Left colon (tissue), 2 donors: ENCODE data around the gene MED29. TPM values are rescaled to one million over a fixed set of nuclear protein-coding genes. Genes with fewer than 3 reads are reported as not detected.

Experiments
- ATAC-seq: fragments of 200-7000 bp; cut with Tn5 transposase; one replicate; pipeline ENCODE4 v1.9.1; 2020; ENCODE audit warnings: mild to moderate bottlenecking, moderate library complexity
- DNase-seq, 2 donors: peaks; one replicate each; pipeline ENCODE4 v3.0.0-alpha.2; 2020
- intact Hi-C, 2 donors: fragments of 100-400 bp; cut with DNase I in 1 of 2; cut with micrococcal nuclease in 1 of 2; formaldehyde crosslinking; loops; one replicate each; pipeline versions ENCODE4 v1.11.2 to v1.14.0; 2022; cut with DNase I, micrococcal nuclease
- microRNA-seq, 2 donors: library from miRNA; unstranded; fragments of <30 nt; microRNA quantifications; one replicate each; pipeline versions ENCODE4 v1.1.0 to v1.2.0, GENCODE V29; 2020
- total RNA-seq, 2 donors: library from RNA; stranded (reverse); fragmentation: NEBNext Ultra II Directional; extraction: Animal tissue kit (Norgen Biotek cat#: 25700); gene quantifications; one replicate each; pipeline ENCODE4 v1.2.1, GENCODE V29; 2021
- donor health status: DM: no; HTN: no; CAD: no.
- donor health status: DM: yes; HTN: yes; CAD: no.

MED29 gene
- total RNA-seq, 2 donors from 2014 or later: 30.4 to 32.4 TPM

DNA sequence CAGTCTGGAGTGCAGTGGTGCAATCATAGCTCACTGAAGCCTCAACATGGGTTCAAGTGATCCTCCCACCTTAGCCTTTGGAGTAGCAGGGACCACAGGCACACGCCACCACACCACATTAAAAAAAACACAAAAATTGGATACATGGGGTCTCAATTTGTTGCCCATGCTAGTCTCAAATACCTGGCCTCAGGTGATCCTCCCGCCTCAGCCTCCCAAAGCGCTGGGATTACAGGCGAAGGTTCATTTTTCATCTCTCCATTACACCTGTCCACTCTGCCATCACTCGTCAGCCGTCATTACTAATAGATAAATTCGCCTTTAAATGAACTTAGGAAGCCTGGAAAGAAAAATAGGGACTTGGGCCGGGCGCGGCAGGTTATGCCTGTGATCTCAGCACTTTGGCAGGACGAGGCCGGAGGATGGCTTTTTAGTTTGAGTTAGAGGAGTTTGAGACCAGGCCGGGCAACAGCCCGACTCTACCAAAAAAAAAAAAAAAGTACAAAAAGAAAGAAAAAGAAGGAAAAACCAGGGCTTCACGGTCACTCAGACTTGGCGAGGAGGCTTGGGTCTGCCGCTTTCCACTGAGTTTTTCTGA, 53.5 kb downstream of the MED29 start:
- ATAC-seq: peak; percentile 14
- peak in 1 of 2 donors; percentile 31 for DNase-seq
- intact Hi-C loops: loop anchor here in 1 of 2 donors (10.0 kb wide), 1 partner anchor 90 kb away; the partner anchor contains the start of gene EID2B

DNA sequence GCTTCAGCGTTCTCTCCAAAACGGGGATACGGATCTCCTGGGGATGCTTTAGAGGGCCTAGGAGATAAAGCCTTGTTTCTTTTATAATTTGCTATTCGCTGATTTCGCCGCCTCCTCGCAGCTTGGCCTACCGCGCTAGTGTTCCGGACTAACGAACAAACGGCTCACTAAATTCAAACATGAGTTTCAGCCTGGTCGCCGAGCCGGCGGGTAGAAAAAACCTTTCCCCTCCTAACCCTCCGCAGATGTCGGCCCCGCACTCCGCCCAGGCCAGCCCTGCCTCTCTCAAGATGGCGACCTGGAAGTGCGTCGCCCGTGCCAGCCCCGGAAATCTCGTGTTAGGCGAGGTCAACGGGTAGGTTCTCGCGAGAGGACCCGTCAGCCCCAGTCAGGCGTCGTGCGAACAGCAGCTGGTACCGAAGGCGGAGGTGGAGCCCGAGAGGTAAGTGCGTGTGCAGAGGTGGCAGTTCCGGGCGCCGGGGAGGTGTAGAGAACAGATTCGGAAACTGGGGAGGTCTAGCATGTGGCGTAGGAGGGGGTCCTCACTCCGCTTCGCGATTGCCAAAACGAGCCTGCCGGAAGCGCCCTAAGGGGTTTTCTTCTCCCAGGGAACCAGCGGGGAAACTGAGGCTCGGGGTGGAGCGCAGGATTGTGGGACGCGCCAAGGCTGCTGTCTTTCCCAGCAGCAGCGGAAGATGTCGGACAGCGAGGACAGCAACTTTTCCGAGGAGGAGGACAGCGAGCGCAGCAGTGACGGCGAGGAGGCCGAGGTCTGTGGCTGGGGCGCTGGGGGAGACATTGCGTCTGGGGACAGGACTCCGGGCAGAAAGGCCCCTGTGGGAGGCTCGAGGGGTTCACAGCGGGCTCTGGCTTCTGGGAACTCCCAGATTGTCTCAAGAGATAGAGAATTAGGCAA, 54.3 kb downstream of the MED29 start, which contains the start of gene SUPT5H:
TSS of gene SUPT5H (plus strand) at position 387 of the 916 bp plus-strand sequence. CDS start at position 696, 309 bp downstream.
- intact Hi-C loops: loop anchor here in 1 of 2 donors (10.0 kb wide), 1 partner anchor 89 kb away; the partner anchor contains the start of gene EID2B

DNA sequence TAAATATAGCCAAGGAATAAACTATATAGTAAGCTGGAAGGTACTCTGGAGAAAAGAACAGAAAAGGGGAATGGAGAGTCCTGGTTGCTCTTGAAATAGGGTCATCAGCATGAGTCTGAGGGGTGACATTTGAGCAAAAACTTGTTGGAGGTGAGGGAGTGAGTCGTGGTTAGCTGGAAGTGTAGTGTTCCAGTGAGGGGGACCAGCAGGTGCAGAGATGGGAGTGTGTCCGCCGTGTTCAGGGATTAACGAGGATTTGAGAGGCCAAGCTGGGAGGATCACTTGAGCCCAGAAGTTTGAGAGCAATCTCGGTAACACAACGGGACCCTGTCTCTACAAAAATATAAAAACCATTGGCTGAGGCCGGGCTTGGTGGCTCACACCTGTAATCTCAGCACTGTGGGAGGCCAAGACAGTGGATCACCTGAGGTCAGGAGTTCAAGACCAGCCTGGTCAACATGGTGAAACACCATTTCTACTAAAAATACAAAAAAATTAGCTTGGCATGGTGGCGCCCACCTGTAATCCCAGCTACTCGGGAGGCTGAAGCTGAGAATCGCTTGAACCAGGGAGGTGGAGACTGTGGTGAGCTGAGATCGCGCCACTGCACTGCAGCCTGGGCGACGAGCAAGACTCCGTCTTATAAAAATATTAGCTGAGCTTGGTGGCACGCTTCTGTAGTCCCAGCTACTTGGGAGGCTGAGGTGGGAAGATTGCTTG, 55.3 kb downstream of the MED29 start:
- ATAC-seq: no peak
- intact Hi-C loops: loop anchor here in 1 of 2 donors (10.0 kb wide), 1 partner anchor 88 kb away; the partner anchor contains the start of gene EID2B

More for the DNA sequence above, 54.3 kb downstream of the MED29 start, which contains the start of gene SUPT5H:
- peak; percentile 98 for DNase-seq
- ATAC-seq: peak; percentile 96

DNA sequence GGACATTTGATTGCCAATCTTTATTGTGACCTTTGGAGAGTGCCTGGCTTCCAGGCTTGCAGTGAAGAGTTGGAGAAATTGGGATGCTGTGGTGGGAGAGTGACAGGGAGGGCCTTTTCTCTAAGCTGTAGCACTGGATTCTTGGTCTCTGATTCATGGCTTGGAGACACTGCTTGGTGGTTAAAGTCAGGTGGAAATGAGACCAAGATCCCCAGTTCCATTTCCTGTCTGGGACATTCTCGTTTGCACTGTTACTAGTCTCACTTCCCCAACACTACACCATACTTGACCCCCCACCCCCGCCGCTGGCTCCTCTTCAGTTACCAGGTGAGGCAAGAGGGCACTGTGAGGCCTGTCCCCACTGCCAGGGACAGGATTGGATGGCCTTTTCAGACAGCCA, 57.1 kb downstream of the MED29 start:
- DNase-seq: no peak
- intact Hi-C loops: loop anchor here in 1 of 2 donors (10.0 kb wide), 1 partner anchor 87 kb away; the partner anchor contains the start of gene EID2B
- ATAC-seq: no peak

More for the DNA sequence above, 55.3 kb downstream of the MED29 start:
- no peak for DNase-seq

DNA sequence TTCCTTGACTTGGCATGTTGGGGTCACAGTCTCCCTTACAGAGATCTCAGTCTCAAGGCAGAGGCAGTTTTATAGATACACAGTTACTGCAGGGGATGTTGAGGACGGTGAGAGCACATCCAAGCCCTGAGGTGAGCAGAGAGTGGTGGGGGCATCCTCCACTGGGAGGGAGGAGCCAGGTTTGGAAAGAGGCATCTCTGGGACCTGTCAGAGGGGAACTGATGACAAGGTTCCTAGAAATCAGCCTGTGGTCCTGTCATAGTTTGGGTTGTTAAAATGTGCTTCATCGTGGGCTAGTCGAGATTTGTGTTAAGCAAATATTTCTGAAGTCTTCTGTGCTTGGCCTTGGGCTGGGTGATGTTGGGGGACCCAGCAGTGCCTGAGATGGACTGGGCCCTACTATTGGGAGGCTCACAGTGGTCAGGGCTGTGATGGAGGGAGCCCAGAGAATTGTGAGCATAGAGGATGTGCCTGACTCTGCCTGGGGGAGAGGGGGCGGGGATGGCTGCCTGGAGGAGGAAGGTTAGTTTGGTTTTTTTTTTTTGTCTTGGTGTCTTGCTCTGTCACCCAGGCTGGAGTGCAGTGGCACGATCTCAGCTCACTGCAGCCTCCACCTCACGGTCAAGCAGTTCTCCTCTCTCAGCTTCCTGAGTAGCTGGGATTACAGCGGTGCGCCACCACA, 58.1 kb downstream of the MED29 start:
- ATAC-seq: no peak
- intact Hi-C loops: loop anchor here in 1 of 2 donors (10.0 kb wide), 1 partner anchor 86 kb away; the partner anchor contains the start of gene EID2B
- no peak for DNase-seq

Small RNA genes within 50 kb of the gene (microRNA-seq; reads per million reads assigned to microRNA genes)
- gene MIR4530: 2.1 to 4.1 reads per million in 2 donors

Other genes starting within 250 kb of the MED29 start
- not detected for gene NCCRP1, start 194.4 kb upstream of the MED29 start, total RNA-seq
- not detected for gene SYCN, start 187.1 kb upstream of the MED29 start, total RNA-seq
- gene IFNL3, start 146.4 kb upstream of the MED29 start, total RNA-seq: not detected
- not detected for gene IFNL4, start 142.5 kb upstream of the MED29 start, total RNA-seq
- gene IFNL2, start 123.0 kb upstream of the MED29 start, total RNA-seq: not detected
- not detected for gene IFNL1, start 95.0 kb upstream of the MED29 start, total RNA-seq
- under 1 TPM; 0.18 to 0.61 TPM for gene LRFN1, start 70.5 kb upstream of the MED29 start, total RNA-seq
- gene GMFG, start 55.3 kb upstream of the MED29 start, total RNA-seq: 10 to 100 TPM in 1 of 2 donors, 1 to 10 TPM in 1; 7.0 to 17.8 TPM
- gene SAMD4B, start 49.0 kb upstream of the MED29 start, total RNA-seq: 10 to 100 TPM; 65.2 to 72.2 TPM
- gene PAF1, start 272 bp upstream of the MED29 start, total RNA-seq: 10 to 100 TPM; 30.5 to 31.2 TPM
- gene ZFP36, start 15.5 kb downstream of the MED29 start, total RNA-seq: 100 to 1,000 TPM; 152 to 391 TPM
- 1 to 10 TPM; 6.2 to 9.3 TPM for gene PLEKHG2, start 21.3 kb downstream of the MED29 start, total RNA-seq
- 1,000 to 10,000 TPM; 1,556 to 1,578 TPM for gene RPS16, start 44.6 kb downstream of the MED29 start, total RNA-seq
- 100 to 1,000 TPM in 1 of 2 donors, 10 to 100 TPM in 1; 89.1 to 101 TPM for gene SUPT5H, start 54.2 kb downstream of the MED29 start, total RNA-seq
- gene TIMM50, start 89.5 kb downstream of the MED29 start, total RNA-seq: 10 to 100 TPM; 40.8 to 47.8 TPM
- under 1 TPM in 1 of 2 donors, not detected in 1; 0.12 TPM for gene DLL3, start 107.6 kb downstream of the MED29 start, total RNA-seq
- gene SELENOV, start 123.8 kb downstream of the MED29 start, total RNA-seq: not detected
- under 1 TPM; 0.15 to 0.75 TPM for gene EID2B, start 141.5 kb downstream of the MED29 start, total RNA-seq
- gene EID2, start 148.8 kb downstream of the MED29 start, total RNA-seq: 10 to 100 TPM; 10.4 to 10.6 TPM
- not detected for gene LGALS13, start 211.1 kb downstream of the MED29 start, total RNA-seq